Thyroid gland (tissue), 4 donors: ENCODE data around the gene PPP2R2D.

Experiments
- CTCF ChIP-seq, 6 experiments: fragments of 200-600 bp in 3 of 6; fragments of 450-650 bp in 3 of 6; sonication (generic) in 3 of 6; IDR thresholded peaks; one replicate each; pipeline ENCODE4 v1.5.1; 2016 to 2019; ENCODE audit warnings: antibody characterized with exemption in 6 of 6, mild to moderate bottlenecking in 2 of 6, inconsistent platforms in 1 of 6, moderate library complexity in 1 of 6
- POLR2A ChIP-seq, 2 donors: fragments of 450-650 bp; IDR thresholded peaks; one replicate each; pipeline ENCODE4 v1.6.1; 2017; ENCODE audit warnings: antibody characterized with exemption in 2 of 2, mild to moderate bottlenecking in 2 of 2, moderate library complexity in 1 of 2

- TF ChIP-seq CTCF (IDR thresholded peaks at IDR 0.05) (no peak), POLR2A (IDR thresholded peaks at IDR 0.05) (no peak)
Measured at GRCh38 chr10:131891929-131892805, 8.6 kb upstream of the PPP2R2D start.
